ENCODE results near the gene ERCC6L.

ERCC6L gene

DNA sequence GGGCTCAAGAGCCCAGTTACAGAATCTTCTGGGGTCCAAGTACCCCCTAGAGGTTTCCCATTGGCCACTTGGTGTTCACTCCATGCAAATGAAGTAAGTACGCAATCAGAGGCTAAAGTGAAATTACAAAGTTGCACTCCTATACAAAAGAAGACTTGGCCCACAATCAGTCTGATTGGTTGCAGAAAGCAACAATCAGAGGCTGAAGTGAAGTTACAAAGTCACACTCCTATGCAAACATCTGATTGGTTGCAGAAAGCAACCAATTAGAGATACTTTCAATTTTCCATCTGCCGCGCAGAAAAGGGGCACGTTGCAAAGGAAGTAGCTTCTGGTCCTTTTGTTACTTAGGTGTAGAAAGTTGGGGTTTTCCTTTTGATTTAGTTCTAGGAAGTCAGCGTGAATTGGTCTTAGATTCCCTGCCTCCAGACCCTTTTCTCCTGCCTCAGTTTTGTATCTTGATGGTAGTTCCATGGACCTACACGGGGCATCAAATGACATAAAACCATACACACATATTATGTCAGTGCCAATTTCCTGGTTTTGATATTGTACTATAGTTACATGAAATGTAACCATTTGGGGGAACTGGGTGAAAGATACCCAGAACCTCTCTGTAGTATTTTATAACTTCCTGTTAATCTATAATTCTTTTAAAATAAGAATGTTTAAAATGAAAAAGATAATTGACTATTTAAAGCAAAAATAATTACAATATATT, 69.7 kb downstream of the ERCC6L start:
- peak in 1 of 2 donors; percentile 3 for DNase-seq (ENCODE audit: low read depth in 2 of 2)

DNA sequence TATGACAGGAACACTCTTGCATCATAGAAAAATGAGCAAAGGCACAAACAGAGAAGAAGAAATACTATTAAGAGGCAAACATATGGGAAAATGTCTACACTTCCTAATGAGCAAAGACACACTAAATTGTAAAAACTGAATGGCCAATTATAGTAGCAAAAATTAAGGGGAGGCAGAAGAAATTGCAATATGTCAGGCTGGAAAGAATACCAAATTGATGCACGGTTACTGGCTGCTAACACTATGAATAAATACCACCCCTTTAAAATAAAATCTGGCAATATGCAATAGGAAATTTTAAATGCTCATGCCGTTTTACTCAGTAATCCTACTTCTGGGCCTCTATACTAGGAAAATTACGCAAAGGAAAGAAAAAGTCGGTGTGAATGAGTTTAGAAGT, 73.3 kb downstream of the ERCC6L start:
- no peak for DNase-seq (ENCODE audit: low read depth in 2 of 2)

DNA sequence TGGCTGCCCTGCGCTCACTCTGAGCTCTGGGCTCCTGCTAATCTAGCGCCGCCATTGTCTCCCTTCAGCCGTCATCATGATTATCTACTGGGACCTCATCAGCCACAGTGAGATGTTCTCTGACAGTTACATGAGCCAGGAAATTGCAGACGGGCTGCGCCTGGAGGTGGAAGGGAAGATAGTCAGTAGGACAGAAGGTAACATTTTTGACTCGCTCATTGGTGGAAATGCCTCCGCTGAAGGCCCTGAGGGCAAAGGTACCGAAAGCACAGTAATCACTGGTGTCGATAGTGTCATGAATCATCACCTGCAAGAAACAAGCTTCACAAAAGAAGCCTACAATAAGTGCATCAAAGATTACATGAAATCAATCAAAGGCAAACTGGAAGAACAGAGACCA, 79.1 kb downstream of the ERCC6L start:
- DNase-seq (ENCODE audit: low read depth in 2 of 2) = no peak

DNA sequence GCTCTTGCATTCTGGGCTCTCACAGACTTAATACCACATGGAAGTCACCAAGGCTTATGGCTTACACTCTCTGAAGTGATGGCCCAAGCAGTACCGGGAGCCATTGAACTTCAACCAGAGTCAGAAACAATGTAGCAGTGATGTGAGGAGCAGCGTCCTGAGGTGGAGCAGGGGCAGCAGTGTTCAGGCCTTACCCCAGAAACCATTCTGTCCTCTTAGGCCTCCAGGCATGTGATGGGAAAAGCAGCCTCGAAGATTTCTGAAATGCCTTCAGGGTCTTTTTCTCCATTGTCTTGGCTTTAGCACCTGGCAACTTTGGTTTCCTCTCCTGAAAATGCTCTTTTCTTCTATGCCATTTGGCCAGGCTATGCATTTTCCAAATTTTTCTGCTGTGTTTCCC, 80.1 kb downstream of the ERCC6L start:
- DNase-seq (ENCODE audit: low read depth in 2 of 2) = no peak
